H1 (cell line): ENCODE data around the gene PRSS21.

Experiments
- ASH2L ChIP-seq: fragments of 200-600, 300-600 bp; sonication (generic); IDR thresholded peaks from one replicate; pipeline ENCODE4 v1.7.1; 2017; ENCODE audit warnings: low read length
- CREB1 ChIP-seq: IDR thresholded peaks from 2 replicates; pipeline ENCODE4 v1.6.1; 2012; ENCODE audit warnings: inconsistent platforms
- EZH2 ChIP-seq: fragments of 200-600 bp; sonication (generic); IDR thresholded peaks from 2 replicates; pipeline ENCODE4 v1.7.1; 2012; ENCODE audit warnings: low read depth, mild to moderate bottlenecking, moderate library complexity, low read length, inconsistent platforms; ENCODE audit not compliant: severe bottlenecking
- POLR2A ChIP-seq, 2 experiments: IDR thresholded peaks; 1 replicate in 1 of 2; 2 replicates in 1 of 2; pipeline ENCODE4 v1.6.1; 2011; ENCODE audit warnings: low read depth in 2 of 2, low read length in 2 of 2, mild to moderate bottlenecking in 2 of 2; ENCODE audit errors: control extremely low read depth in 1 of 2
- POLR2AphosphoS5 ChIP-seq: IDR thresholded peaks from 2 replicates; pipeline ENCODE4 v1.6.1; 2011; ENCODE audit warnings: low read depth, low read length
- TAF1 ChIP-seq: IDR thresholded peaks from 2 replicates; pipeline ENCODE4 v1.6.1; 2011; ENCODE audit warnings: mild to moderate bottlenecking, low read depth, low read length
- TAF7 ChIP-seq: optimal IDR thresholded peaks from 2 replicates; pipeline ENCODE3; 2011; ENCODE audit warnings: low read depth, mild to moderate bottlenecking, inconsistent platforms, low read length, moderate library complexity, borderline replicate concordance
- YY1 ChIP-seq: IDR thresholded peaks from 2 replicates; pipeline ENCODE4 v1.6.1; 2011; ENCODE audit warnings: low read depth, mild to moderate bottlenecking, low read length
- TF ChIP-seq, protein P1 (sequence below), 3 experiments: IDR thresholded peaks; 1 replicate in 2 of 3; 2 replicates in 1 of 3; pipeline versions ENCODE4 v1.5.1 to v1.6.1; 2011; ENCODE audit warnings: low read length in 3 of 3, mild to moderate bottlenecking in 3 of 3, inconsistent platforms in 2 of 3, low read depth in 1 of 3, moderate library complexity in 1 of 3; ENCODE audit not compliant: insufficient read depth in 1 of 3; ENCODE audit errors: control extremely low read depth in 1 of 3

GRCh38 chr16:2820836-2821486, 3.9 kb downstream of the PRSS21 start:
- TF ChIP-seq POLR2AphosphoS5, result no peak
- no peak for TF ChIP-seq TAF7
- TF ChIP-seq ASH2L, result no peak
- TF ChIP-seq CREB1, result no peak
- TF ChIP-seq, protein P1, sequence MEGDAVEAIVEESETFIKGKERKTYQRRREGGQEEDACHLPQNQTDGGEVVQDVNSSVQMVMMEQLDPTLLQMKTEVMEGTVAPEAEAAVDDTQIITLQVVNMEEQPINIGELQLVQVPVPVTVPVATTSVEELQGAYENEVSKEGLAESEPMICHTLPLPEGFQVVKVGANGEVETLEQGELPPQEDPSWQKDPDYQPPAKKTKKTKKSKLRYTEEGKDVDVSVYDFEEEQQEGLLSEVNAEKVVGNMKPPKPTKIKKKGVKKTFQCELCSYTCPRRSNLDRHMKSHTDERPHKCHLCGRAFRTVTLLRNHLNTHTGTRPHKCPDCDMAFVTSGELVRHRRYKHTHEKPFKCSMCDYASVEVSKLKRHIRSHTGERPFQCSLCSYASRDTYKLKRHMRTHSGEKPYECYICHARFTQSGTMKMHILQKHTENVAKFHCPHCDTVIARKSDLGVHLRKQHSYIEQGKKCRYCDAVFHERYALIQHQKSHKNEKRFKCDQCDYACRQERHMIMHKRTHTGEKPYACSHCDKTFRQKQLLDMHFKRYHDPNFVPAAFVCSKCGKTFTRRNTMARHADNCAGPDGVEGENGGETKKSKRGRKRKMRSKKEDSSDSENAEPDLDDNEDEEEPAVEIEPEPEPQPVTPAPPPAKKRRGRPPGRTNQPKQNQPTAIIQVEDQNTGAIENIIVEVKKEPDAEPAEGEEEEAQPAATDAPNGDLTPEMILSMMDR (IDR thresholded peaks at IDR 0.05; ENCODE audit: control extremely low read depth in 1 of 3, insufficient read depth in 1 of 3, low read depth in 1 of 3, low read length in 3 of 3), result no peak
- no peak for TF ChIP-seq EZH2
- TF ChIP-seq YY1, result no peak
- TF ChIP-seq TAF1, result no peak
- no peak for TF ChIP-seq POLR2A (IDR thresholded peaks at IDR 0.05; ENCODE audit: control extremely low read depth in 1 of 2, low read depth in 2 of 2, low read length in 2 of 2)
